Measurements from ENCODE around the gene WNT16. TPM values are rescaled to one million over a fixed set of nuclear protein-coding genes. Genes with fewer than 3 reads are reported as not detected.

WNT16 gene
- total RNA-seq, 1 experiment from 2014 or later, result not detected

DNA sequence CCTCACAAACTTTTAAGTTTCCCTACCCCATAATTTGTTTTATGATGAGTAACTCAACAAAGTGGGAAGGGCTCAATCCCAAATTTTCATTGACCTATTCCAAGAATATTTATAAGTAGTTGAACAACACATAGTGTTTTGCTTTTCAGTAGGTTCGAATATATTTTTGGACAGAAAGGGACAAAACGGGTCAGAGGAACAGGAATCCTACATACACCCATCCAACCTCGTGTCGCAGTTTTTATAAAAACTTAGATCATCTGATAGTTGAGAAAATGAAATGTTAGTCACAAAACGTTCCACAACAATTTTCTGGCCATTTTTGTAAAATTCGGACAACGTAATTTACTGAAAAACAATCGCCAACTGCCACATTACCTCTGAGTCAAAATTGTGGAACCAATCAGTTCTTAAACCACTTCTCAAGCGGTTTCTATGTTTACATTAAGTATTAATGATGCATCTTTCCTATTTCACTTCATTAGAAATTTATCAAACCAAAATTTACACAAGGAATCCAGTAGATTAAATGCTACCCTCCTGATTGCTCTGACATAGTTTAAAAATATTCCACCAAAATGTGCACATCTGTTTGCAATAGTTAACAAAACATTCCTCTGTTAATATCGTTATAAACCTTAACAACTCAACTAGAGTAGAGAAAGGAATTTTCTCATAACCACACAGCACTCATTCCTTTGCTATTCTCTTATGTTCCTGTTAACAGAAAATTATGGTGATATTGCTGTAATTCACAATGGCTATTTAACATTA is 6.3 kb downstream of the WNT16 start:
- H3K27ac ChIP-seq (ENCODE audit: low read length), result no peak overlapping the region
- BruUV-seq (replicated peaks), result no TSS peak
- no peak overlapping the region for H3K4me2 ChIP-seq (ENCODE audit: low read length)
- ATAC-seq (no peak), DNase-seq (no peak)
- H3K4me3 ChIP-seq (ENCODE audit: low read length), result no peak overlapping the region
- ChIA-PET POLR2A (ENCODE audit: unreplicated experiment) (no interaction called here), CTCF (no interaction called here)
- no peaks in the 10 kb centered on the region for H3K9me2 ChIP-seq (replicated peaks; ENCODE audit: low read length)
- TF ChIP-seq EZH2phosphoT487 (IDR thresholded peaks at IDR 0.05; ENCODE audit: borderline replicate concordance, low read length) (no peak), EZH2 (IDR thresholded peaks at IDR 0.05; ENCODE audit: low read length, unreplicated experiment) (peak; percentile 17)
- H3K36me3 ChIP-seq (ENCODE audit: low read depth, low read length), result no peaks in the 10 kb centered on the region
- no peaks in the 10 kb centered on the region for H3K9me3 ChIP-seq (ENCODE audit: low read length)
- H4K20me1 ChIP-seq (ENCODE audit: low read length), result no peaks in the 10 kb centered on the region
- no peaks in the 10 kb centered on the region for H3K4me1 ChIP-seq (ENCODE audit: insufficient read depth, low read length)
- H3K9ac ChIP-seq (ENCODE audit: low read length), result no peak overlapping the region
- no peaks in the 10 kb centered on the region for H3K79me2 ChIP-seq (ENCODE audit: low read length)
- no peaks in the 10 kb centered on the region for H3F3A ChIP-seq (ENCODE audit: low read length, unreplicated experiment)
- intact Hi-C loops (cut with micrococcal nuclease), result loop anchor here (10.0 kb wide), 3 partner anchors 60 to 660 kb away; partner anchors contain the start of gene CPED1
- no peak overlapping the region for H2AFZ ChIP-seq (ENCODE audit: low read length)
- H3K27me3 ChIP-seq (ENCODE audit: low read length), result peaks cover 61% of the 10 kb centered on the region

GRCh38 chr7:121336579-121336978 is 7.8 kb downstream of the WNT16 start:
- Histone ChIP-seq H3K4me1 (ENCODE audit: insufficient read depth, low read length) (no peaks in the 10 kb centered on the region), H3K27ac (ENCODE audit: low read length) (no peak overlapping the region), H3K4me2 (ENCODE audit: low read length) (no peak overlapping the region), H3K9me3 (ENCODE audit: low read length) (no peaks in the 10 kb centered on the region), H3K4me3 (ENCODE audit: low read length) (no peak overlapping the region), H3K36me3 (ENCODE audit: low read depth, low read length) (no peaks in the 10 kb centered on the region), H2AFZ (ENCODE audit: low read length) (no peak overlapping the region), H3K27me3 (ENCODE audit: low read length) (peaks cover 46% of the 10 kb centered on the region), H3K79me2 (ENCODE audit: low read length) (no peaks in the 10 kb centered on the region), H3K9me2 (replicated peaks; ENCODE audit: low read length) (no peaks in the 10 kb centered on the region), H3K9ac (ENCODE audit: low read length) (no peak overlapping the region), H3F3A (ENCODE audit: low read length, unreplicated experiment) (no peaks in the 10 kb centered on the region), H4K20me1 (ENCODE audit: low read length) (no peaks in the 10 kb centered on the region)
- POLR2A ChIA-PET (ENCODE audit: unreplicated experiment), result no interaction called here
- DNase-seq (no peak), ATAC-seq (no peak)
- TF ChIP-seq, protein P1, sequence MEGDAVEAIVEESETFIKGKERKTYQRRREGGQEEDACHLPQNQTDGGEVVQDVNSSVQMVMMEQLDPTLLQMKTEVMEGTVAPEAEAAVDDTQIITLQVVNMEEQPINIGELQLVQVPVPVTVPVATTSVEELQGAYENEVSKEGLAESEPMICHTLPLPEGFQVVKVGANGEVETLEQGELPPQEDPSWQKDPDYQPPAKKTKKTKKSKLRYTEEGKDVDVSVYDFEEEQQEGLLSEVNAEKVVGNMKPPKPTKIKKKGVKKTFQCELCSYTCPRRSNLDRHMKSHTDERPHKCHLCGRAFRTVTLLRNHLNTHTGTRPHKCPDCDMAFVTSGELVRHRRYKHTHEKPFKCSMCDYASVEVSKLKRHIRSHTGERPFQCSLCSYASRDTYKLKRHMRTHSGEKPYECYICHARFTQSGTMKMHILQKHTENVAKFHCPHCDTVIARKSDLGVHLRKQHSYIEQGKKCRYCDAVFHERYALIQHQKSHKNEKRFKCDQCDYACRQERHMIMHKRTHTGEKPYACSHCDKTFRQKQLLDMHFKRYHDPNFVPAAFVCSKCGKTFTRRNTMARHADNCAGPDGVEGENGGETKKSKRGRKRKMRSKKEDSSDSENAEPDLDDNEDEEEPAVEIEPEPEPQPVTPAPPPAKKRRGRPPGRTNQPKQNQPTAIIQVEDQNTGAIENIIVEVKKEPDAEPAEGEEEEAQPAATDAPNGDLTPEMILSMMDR (conservative IDR thresholded peaks at IDR 0.05; ENCODE audit: low read depth, low read length), result no peak
- CTCF ChIA-PET, result no interaction called here
- intact Hi-C loops (cut with micrococcal nuclease), result loop anchor here (10.0 kb wide), 3 partner anchors 62 to 658 kb away; partner anchors contain the start of gene CPED1
- BruUV-seq (replicated peaks), result no TSS peak

DNA sequence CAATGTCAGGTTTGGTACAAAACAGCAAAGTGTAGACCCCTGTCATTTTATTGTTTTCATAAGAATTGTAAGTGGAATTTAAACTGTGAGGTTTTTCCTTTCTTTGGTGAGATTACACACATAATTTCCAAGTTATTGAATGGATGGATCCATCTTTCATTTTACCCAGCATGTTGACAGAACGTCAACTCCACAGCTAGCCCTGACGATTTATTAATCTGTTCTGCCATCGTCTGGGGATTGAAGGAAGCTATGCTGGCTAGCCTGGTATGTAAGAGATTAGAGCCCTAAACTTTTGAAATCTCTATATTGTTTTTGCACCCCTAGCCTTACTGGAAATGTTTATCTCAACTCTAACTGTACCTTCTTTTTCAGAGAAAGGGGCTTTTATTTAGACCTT is 8.6 kb downstream of the WNT16 start:
- no peaks in the 10 kb centered on the region for H3K9me3 ChIP-seq (ENCODE audit: low read length)
- H3K9ac ChIP-seq (ENCODE audit: low read length), result no peak overlapping the region
- intact Hi-C loops (cut with micrococcal nuclease), result loop anchor here (1.0 to 10.0 kb wide), 5 partner anchors 63 to 657 kb away; partner anchors contain the start of gene CPED1
- no peaks in the 10 kb centered on the region for H3K79me2 ChIP-seq (ENCODE audit: low read length)
- BruUV-seq (replicated peaks), result no TSS peak
- peak; percentile 93 for ATAC-seq
- ChIA-PET CTCF (interaction anchor here (0.6 kb wide), 2 partner anchors 90 to 211 kb away, joined by 3 read pairs; no protein-coding TSS in a partner anchor), POLR2A (ENCODE audit: unreplicated experiment) (no interaction called here)
- H4K20me1 ChIP-seq (ENCODE audit: low read length), result no peaks in the 10 kb centered on the region
- peak; percentile 56 for DNase-seq
- TF ChIP-seq EZH2 (IDR thresholded peaks at IDR 0.05; ENCODE audit: low read length, unreplicated experiment) (no peak), EZH2phosphoT487 (IDR thresholded peaks at IDR 0.05; ENCODE audit: borderline replicate concordance, low read length) (no peak)
- TF ChIP-seq, protein P1 (conservative IDR thresholded peaks at IDR 0.05; ENCODE audit: low read depth, low read length), result peak; percentile 65
- no peak overlapping the region for H3K4me3 ChIP-seq (ENCODE audit: low read length)
- H3K4me2 ChIP-seq (ENCODE audit: low read length), result no peak overlapping the region
- no peak overlapping the region for H3K27ac ChIP-seq (ENCODE audit: low read length)
- no peaks in the 10 kb centered on the region for H3K4me1 ChIP-seq (ENCODE audit: insufficient read depth, low read length)
- H2AFZ ChIP-seq (ENCODE audit: low read length), result no peak overlapping the region
- peaks cover 39% of the 10 kb centered on the region for H3K27me3 ChIP-seq (ENCODE audit: low read length)
- no peaks in the 10 kb centered on the region for H3K36me3 ChIP-seq (ENCODE audit: low read depth, low read length)
- H3K9me2 ChIP-seq (replicated peaks; ENCODE audit: low read length), result no peaks in the 10 kb centered on the region
- H3F3A ChIP-seq (ENCODE audit: low read length, unreplicated experiment), result no peaks in the 10 kb centered on the region

All from PC-3 (cell line).